ENCODE measurements around the gene ANKH. TPM values are rescaled to one million over a fixed set of nuclear protein-coding genes. Genes with fewer than 3 reads are reported as not detected.

ANKH gene
- total RNA-seq, 1 experiment from 2014 or later = 4.7 TPM

DNA sequence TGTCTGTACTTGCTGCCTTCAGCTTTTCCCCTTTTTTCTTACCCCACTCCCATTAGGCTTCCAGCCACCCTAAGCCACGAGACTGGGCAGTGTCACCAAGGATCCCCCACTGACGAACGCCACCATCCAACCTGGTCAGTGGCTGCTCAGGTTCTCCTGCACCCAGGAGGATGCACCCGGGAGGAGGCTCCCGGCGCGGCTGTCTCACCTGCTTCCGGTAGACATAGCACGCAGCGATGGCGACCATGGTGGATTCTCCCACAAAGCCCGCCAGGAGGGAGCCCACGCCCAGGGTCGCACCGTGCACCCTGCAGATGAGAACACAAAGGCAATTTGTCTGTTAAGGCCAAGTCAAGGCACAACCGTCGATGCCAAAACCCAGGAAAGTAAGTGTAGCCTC is 158.9 kb downstream of the ANKH start:
- H3K27me3 ChIP-seq (replicated peaks; ENCODE audit: control insufficient read depth, insufficient read depth, low read length) = no peaks in the 10 kb centered on the region
- BruUV-seq (replicated peaks) = no TSS peak
- Mint-ChIP-seq H3K27me3 (ENCODE audit: insufficient read depth, unreplicated experiment) (no peaks in the 10 kb centered on the region), H3K4me3 (ENCODE audit: unreplicated experiment) (no peak overlapping the region), H3K4me1 (ENCODE audit: low read depth, unreplicated experiment) (no peaks in the 10 kb centered on the region), H3K36me3 (ENCODE audit: insufficient read depth, unreplicated experiment) (peaks cover 49% of the 10 kb centered on the region), H3K9me3 (ENCODE audit: unreplicated experiment) (no peaks in the 10 kb centered on the region), H3K27ac (ENCODE audit: unreplicated experiment) (no peak overlapping the region)
- H3K9me3 ChIP-seq = no peaks in the 10 kb centered on the region
- DNase-seq = no peak
- H3K4me3 ChIP-seq (ENCODE audit: low read depth, low read length) = no peak overlapping the region
- ChIA-PET POLR2A (no interaction called here), CTCF (no interaction called here)
- intact Hi-C loops (cut with micrococcal nuclease; ENCODE audit: unreplicated experiment) = no loop called here
- TF ChIP-seq, protein P1, sequence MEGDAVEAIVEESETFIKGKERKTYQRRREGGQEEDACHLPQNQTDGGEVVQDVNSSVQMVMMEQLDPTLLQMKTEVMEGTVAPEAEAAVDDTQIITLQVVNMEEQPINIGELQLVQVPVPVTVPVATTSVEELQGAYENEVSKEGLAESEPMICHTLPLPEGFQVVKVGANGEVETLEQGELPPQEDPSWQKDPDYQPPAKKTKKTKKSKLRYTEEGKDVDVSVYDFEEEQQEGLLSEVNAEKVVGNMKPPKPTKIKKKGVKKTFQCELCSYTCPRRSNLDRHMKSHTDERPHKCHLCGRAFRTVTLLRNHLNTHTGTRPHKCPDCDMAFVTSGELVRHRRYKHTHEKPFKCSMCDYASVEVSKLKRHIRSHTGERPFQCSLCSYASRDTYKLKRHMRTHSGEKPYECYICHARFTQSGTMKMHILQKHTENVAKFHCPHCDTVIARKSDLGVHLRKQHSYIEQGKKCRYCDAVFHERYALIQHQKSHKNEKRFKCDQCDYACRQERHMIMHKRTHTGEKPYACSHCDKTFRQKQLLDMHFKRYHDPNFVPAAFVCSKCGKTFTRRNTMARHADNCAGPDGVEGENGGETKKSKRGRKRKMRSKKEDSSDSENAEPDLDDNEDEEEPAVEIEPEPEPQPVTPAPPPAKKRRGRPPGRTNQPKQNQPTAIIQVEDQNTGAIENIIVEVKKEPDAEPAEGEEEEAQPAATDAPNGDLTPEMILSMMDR (IDR thresholded peaks at IDR 0.05; ENCODE audit: insufficient read depth in 1 of 2, low read depth in 1 of 2, low read length in 1 of 2, severe bottlenecking in 1 of 2, unreplicated experiment in 1 of 2) = no peak
- no peaks in the 10 kb centered on the region for H3K4me1 ChIP-seq
- no peaks in the 10 kb centered on the region; the same call in none of the 2 replicates for H3K36me3 ChIP-seq (ENCODE audit: control insufficient read depth, insufficient read depth, low read length)

DNA sequence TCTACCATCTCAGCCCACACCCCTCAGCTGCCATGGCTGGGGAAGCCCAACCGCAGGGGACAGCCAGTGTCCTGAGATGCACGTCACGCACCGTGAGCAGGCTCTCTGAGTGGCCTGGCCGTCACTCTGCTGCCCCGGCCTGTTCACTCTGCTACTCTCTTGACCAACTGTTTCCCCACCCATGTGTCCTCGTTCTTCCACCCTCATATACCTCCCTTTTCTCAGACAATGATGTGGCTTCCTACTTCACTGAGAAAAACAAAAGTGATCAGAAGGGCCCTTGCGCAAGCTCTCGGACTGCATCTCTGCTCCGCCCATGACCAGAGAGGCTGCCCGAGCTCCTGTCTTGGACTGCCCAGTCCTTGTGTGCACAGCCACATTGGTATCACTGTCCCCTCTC is 159.4 kb downstream of the ANKH start:
- H3K36me3 Mint-ChIP-seq (ENCODE audit: insufficient read depth, unreplicated experiment) = peaks cover 49% of the 10 kb centered on the region
- H3K4me3 Mint-ChIP-seq (ENCODE audit: unreplicated experiment) = no peak overlapping the region
- no peaks in the 10 kb centered on the region for H3K27me3 ChIP-seq (replicated peaks; ENCODE audit: control insufficient read depth, insufficient read depth, low read length)
- ChIA-PET POLR2A (no interaction called here), CTCF (no interaction called here)
- no TSS peak for BruUV-seq (replicated peaks)
- TF ChIP-seq, protein P1 (IDR thresholded peaks at IDR 0.05; ENCODE audit: insufficient read depth in 1 of 2, low read depth in 1 of 2, low read length in 1 of 2, severe bottlenecking in 1 of 2, unreplicated experiment in 1 of 2) = no peak
- no peak for DNase-seq
- H3K4me1 ChIP-seq = no peaks in the 10 kb centered on the region
- intact Hi-C loops (cut with micrococcal nuclease; ENCODE audit: unreplicated experiment) = no loop called here
- H3K27me3 Mint-ChIP-seq (ENCODE audit: insufficient read depth, unreplicated experiment) = no peaks in the 10 kb centered on the region
- H3K27ac Mint-ChIP-seq (ENCODE audit: unreplicated experiment) = no peak overlapping the region
- no peak overlapping the region for H3K4me3 ChIP-seq (ENCODE audit: low read depth, low read length)
- no peaks in the 10 kb centered on the region for H3K4me1 Mint-ChIP-seq (ENCODE audit: low read depth, unreplicated experiment)
- H3K9me3 Mint-ChIP-seq (ENCODE audit: unreplicated experiment) = no peaks in the 10 kb centered on the region
- no peaks in the 10 kb centered on the region for H3K9me3 ChIP-seq
- H3K36me3 ChIP-seq (ENCODE audit: control insufficient read depth, insufficient read depth, low read length) = no peaks in the 10 kb centered on the region; the same call in none of the 2 replicates

DNA sequence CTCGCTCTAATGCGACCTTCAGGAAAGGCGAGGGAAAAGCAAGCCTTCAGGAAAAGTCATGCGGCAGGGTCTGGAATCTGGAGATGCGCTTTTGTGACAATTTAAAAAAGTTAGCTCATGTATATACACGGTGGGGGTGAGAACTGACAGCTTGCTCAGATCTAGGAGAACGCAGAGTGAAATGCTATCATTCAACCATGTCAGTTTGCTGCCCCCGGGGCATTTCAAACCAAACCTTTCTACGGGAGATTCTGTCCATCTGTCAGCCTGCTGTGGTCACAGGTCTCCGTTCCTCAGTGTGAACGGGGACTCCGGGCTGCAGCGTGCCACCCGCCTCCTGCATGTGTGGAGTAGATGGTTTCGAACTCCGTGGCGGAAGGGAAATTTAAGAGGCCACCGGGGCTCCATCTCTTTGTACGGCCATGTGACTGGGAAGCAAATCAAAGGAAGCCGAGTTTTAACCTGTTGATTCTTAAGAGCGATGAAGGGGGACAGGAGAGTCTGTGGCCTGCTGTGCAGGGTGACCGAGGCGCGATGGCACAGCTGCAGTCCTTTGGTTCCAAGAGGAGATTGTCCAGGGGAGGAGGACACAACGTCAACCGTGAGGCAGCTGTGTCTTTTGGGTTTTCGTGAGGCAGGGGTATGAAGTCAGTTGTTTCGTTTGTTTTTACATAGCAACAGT is 161.1 kb downstream of the ANKH start:
- H3K9me3 ChIP-seq = no peaks in the 10 kb centered on the region
- CTCF ChIA-PET = no interaction called here
- Mint-ChIP-seq H3K36me3 (ENCODE audit: insufficient read depth, unreplicated experiment) (peaks cover 57% of the 10 kb centered on the region), H3K4me3 (ENCODE audit: unreplicated experiment) (no peak overlapping the region), H3K9me3 (ENCODE audit: unreplicated experiment) (no peaks in the 10 kb centered on the region), H3K27ac (ENCODE audit: unreplicated experiment) (no peak overlapping the region), H3K4me1 (ENCODE audit: low read depth, unreplicated experiment) (no peaks in the 10 kb centered on the region), H3K27me3 (ENCODE audit: insufficient read depth, unreplicated experiment) (no peaks in the 10 kb centered on the region)
- no peaks in the 10 kb centered on the region for H3K4me1 ChIP-seq
- intact Hi-C loops (cut with micrococcal nuclease; ENCODE audit: unreplicated experiment) = no loop called here
- H3K36me3 ChIP-seq (ENCODE audit: control insufficient read depth, insufficient read depth, low read length) = no peaks in the 10 kb centered on the region; the same call in none of the 2 replicates
- DNase-seq = no peak
- POLR2A ChIA-PET = no interaction called here
- TF ChIP-seq, protein P1 (IDR thresholded peaks at IDR 0.05; ENCODE audit: insufficient read depth in 1 of 2, low read depth in 1 of 2, low read length in 1 of 2, severe bottlenecking in 1 of 2, unreplicated experiment in 1 of 2) = no peak
- no peak overlapping the region for H3K4me3 ChIP-seq (ENCODE audit: low read depth, low read length)
- no peaks in the 10 kb centered on the region for H3K27me3 ChIP-seq (replicated peaks; ENCODE audit: control insufficient read depth, insufficient read depth, low read length)
- BruUV-seq (replicated peaks) = no TSS peak

Measured in Caco-2 (cell line).